GM06990 (cell line): Measurements from ENCODE around the gene MTHFD1L.

Experiments used
- DNase-seq: peaks from one replicate; pipeline ENCODE4 v3.0.0-alpha.2; 2011; ENCODE audit not compliant: insufficient read length; ENCODE audit errors: extremely low read depth
- H3K27me3 ChIP-seq: replicated peaks from 2 replicates; pipeline ENCODE4 v1.6.0; 2011; ENCODE audit warnings: low read length; ENCODE audit not compliant: control insufficient read depth, insufficient read depth
- H3K36me3 ChIP-seq: 2 replicates; pipeline ENCODE4 v1.5.1; 2011; ENCODE audit warnings: low read length; ENCODE audit not compliant: control insufficient read depth, insufficient read depth
- H3K4me3 ChIP-seq: replicated peaks from 2 replicates; pipeline ENCODE4 v1.5.1; 2011; ENCODE audit warnings: low read depth, mild to moderate bottlenecking, control low read depth, low read length
- TF ChIP-seq, protein P1 (sequence below): IDR thresholded peaks from 2 replicates; pipeline ENCODE4 v1.5.1; 2011; ENCODE audit warnings: low read length, control low read depth, mild to moderate bottlenecking, inconsistent platforms; ENCODE audit not compliant: insufficient read depth, poor library complexity, severe bottlenecking

MTHFD1L gene

DNA sequence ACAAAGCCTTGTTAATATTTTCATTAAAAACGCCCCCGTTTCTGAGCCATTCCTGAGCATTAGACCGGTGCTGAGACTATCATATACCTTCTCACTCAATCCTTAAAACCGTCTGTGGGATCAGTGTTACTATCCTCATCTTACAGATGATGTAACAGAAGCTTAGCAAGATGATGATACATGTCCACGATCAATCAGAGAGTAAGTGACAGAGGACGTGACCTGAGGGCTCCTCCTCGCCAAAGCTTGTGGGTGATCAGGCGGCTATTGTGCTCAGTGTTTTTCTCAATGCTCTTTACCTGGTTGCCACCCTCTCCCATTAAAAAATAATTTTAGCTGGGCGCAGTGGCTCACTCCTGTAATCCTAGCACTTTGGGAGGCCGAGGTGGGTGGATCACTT is 113.1 kb downstream of the MTHFD1L start:
- no peak for DNase-seq
- no peaks in the 10 kb centered on the region for H3K27me3 ChIP-seq
- TF ChIP-seq, protein P1, sequence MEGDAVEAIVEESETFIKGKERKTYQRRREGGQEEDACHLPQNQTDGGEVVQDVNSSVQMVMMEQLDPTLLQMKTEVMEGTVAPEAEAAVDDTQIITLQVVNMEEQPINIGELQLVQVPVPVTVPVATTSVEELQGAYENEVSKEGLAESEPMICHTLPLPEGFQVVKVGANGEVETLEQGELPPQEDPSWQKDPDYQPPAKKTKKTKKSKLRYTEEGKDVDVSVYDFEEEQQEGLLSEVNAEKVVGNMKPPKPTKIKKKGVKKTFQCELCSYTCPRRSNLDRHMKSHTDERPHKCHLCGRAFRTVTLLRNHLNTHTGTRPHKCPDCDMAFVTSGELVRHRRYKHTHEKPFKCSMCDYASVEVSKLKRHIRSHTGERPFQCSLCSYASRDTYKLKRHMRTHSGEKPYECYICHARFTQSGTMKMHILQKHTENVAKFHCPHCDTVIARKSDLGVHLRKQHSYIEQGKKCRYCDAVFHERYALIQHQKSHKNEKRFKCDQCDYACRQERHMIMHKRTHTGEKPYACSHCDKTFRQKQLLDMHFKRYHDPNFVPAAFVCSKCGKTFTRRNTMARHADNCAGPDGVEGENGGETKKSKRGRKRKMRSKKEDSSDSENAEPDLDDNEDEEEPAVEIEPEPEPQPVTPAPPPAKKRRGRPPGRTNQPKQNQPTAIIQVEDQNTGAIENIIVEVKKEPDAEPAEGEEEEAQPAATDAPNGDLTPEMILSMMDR: no peak
- no peak overlapping the region for H3K4me3 ChIP-seq
- peaks cover 4% of the 10 kb centered on the region for H3K36me3 ChIP-seq

DNA sequence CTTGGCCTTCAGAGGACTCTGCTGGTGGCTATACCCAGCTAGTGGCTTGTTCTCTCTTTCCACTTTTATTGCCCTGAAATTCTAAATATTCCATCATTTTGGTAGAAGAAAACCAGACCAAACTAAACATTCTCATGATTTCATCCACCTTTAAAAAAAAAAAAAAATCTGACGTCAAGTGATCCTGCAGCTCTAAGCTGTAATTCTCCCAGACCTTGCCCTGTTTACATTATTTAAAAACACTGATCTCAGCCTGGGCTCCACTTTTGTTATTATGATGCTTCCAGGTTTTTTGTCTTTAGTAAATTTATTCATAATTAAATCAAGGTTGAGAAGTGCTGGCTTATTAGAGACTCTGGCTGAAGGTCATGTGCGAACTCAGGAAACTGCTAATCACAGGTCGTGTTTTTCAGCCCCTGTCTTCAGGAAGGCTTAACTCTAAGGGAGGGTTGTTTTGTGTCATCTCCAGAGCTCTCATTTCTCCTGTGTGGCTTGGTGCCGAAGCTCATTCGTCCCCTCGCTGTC is 114.4 kb downstream of the MTHFD1L start:
- Histone ChIP-seq H3K4me3 (no peak overlapping the region), H3K36me3 (peaks cover 1% of the 10 kb centered on the region; the same call in 1 of the 2 replicates), H3K27me3 (no peaks in the 10 kb centered on the region)
- no peak for DNase-seq
- TF ChIP-seq, protein P1: no peak

DNA sequence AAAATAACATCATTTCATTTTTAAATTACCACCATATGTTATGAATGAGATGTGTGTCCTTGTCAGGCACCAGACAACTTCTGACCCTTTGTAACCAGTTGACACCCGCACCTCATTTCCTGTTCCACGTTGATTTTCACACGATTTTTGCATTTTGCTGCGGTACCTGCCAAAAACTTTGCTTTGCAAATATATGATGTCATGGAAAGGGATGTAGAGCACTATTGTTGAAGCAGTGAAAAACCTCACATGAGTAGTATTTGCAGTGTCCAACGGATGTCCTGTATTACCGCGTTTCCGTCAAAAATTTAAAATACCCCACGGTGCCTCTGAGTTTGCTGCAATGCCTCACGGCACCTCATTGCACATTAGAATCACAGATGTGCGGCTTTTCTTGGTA is 115.6 kb downstream of the MTHFD1L start:
- TF ChIP-seq, protein P1: no peak
- Histone ChIP-seq H3K36me3 (peaks cover 1% of the 10 kb centered on the region; the same call in 1 of the 2 replicates), H3K27me3 (no peaks in the 10 kb centered on the region), H3K4me3 (no peak overlapping the region)
- DNase-seq: peak; percentile 71

DNA sequence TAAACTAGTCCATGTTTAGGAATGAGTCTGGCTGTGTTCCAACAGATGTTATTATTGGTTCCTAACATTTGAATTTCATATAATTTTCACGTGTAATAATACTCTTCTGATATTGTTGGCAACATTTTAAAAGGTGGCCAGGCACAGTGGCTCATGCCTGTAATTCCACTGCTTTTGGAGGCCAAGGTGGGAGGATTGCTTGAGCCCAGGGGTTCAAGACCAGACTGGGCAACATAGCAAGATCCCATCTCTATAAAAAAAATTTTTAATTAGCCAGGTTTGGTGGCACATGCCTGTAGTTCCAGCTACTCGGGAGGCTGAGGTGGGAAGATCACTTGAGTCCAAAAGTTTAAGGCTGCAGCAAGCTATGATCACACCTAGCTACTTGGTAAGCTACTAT is 116.2 kb downstream of the MTHFD1L start:
- no peaks in the 10 kb centered on the region for H3K27me3 ChIP-seq
- TF ChIP-seq, protein P1: no peak
- DNase-seq: no peak
- H3K4me3 ChIP-seq: no peak overlapping the region
- peaks cover 1% of the 10 kb centered on the region; the same call in 1 of the 2 replicates for H3K36me3 ChIP-seq

DNA sequence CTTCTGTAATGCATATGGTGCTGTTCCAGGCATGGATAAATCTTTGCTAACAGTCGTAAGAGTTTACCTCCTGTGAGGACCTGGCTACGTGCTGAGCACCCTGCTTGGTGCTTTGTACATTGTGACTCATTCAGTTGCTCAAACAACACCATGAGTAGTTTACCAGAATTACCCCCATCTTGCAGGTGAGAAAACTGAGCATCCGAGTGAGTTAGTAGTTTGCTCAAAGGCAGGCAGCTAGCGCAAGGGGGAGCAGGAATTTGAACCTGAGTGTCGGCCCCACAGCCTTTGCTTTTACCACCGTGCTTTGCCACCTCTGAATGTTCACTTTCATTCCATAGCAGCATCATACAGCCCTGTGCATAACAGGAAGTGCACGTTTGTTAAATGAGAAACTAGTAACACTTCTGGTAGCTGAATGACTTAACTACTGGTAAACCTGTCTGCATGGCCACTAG is 121.9 kb downstream of the MTHFD1L start:
- H3K27me3 ChIP-seq: no peaks in the 10 kb centered on the region
- H3K36me3 ChIP-seq: peaks cover 1% of the 10 kb centered on the region; the same call in 1 of the 2 replicates
- peak; percentile 29 for DNase-seq
- TF ChIP-seq, protein P1: no peak
- H3K4me3 ChIP-seq: no peak overlapping the region
